ENCODE measurements around the gene LRRC8D. TPM values are rescaled to one million over a fixed set of nuclear protein-coding genes. Genes with fewer than 3 reads are reported as not detected.

Gene LRRC8D
- total and polyA plus RNA-seq, 2 experiments from 2014 or later: 23.6 to 48.8 TPM

GRCh38 chr1:89958851-89959654 is 138.2 kb downstream of the LRRC8D start:
- no peak overlapping the region for H3K4me2 ChIP-seq
- TF ChIP-seq ETS1 (IDR thresholded peaks at IDR 0.05) (no peak), EZH2 (IDR thresholded peaks at IDR 0.05; ENCODE audit: low read depth, unreplicated experiment) (no peak), REST (IDR thresholded peaks at IDR 0.05; ENCODE audit: unreplicated experiment) (no peak), POLR2AphosphoS5 (IDR thresholded peaks at IDR 0.05; ENCODE audit: low read depth) (no peak), CTCF (conservative IDR thresholded peaks at IDR 0.05; ENCODE audit: low read depth in 2 of 2) (no peak), CREB1 (CRISPR knock-in tag; IDR thresholded peaks at IDR 0.05; ENCODE audit: low read depth) (no peak), ZNF114 (CRISPR knock-in tag; IDR thresholded peaks at IDR 0.05) (no peak), ZNF331 (CRISPR knock-in tag; IDR thresholded peaks at IDR 0.05; ENCODE audit: low read depth) (no peak), NANOG (IDR thresholded peaks at IDR 0.05; ENCODE audit: borderline replicate concordance) (no peak)
- no peak for DNase-seq (ENCODE audit: low spot score)
- no peak overlapping the region for H3K4me3 ChIP-seq
- Mint-ChIP-seq H3K4me1 (peaks cover 25% of the 10 kb centered on the region), H3K36me3 (ENCODE audit: low read depth) (0 out of 3 replicates have a peak, but pooled peaks cover 4% of the 10 kb centered on the region), H3K27me3 (ENCODE audit: insufficient read depth, low read depth, poor library complexity) (peaks cover 2% of the 10 kb centered on the region), H3K9me3 (peaks cover 14% of the 10 kb centered on the region), H3K27ac (no peak overlapping the region), H3K4me3 (no peak overlapping the region)
- no peaks in the 10 kb centered on the region for H3K79me2 ChIP-seq (replicated peaks; ENCODE audit: insufficient read depth)
- no peaks in the 10 kb centered on the region for H3K36me3 ChIP-seq (ENCODE audit: insufficient read depth)
- no peak for ATAC-seq
- H3K27ac ChIP-seq (ENCODE audit: low read depth): no peak overlapping the region
- no peaks in the 10 kb centered on the region for H3K9me2 ChIP-seq (ENCODE audit: insufficient read depth)
- H4K20me1 ChIP-seq (replicated peaks; ENCODE audit: insufficient read depth): no peaks in the 10 kb centered on the region
- peaks cover 15% of the 10 kb centered on the region for H3K4me1 ChIP-seq (ENCODE audit: insufficient read depth)
- no peaks in the 10 kb centered on the region for H3F3A ChIP-seq (replicated peaks; ENCODE audit: low read depth)
- no peak overlapping the region for H2AFZ ChIP-seq
- no peaks in the 10 kb centered on the region for H3K27me3 ChIP-seq (ENCODE audit: insufficient read depth)
